8988T (cell line): ENCODE measurements around the gene CEP76.
"Not testable (repeated sequence)": the region's sequence is repeated elsewhere in the genome, so short reads cannot be mapped to it uniquely, and the experiment has no call there.

ENCODE experiments used
- DNase-seq: peaks from one replicate; pipeline ENCODE4 v3.0.0; 2011

Gene CEP76

GRCh38 chr18:12639990-12640880, 62.3 kb downstream of the CEP76 start:
- no peak for DNase-seq

GRCh38 chr18:12638644-12639124, 63.8 kb downstream of the CEP76 start:
- no peak for DNase-seq

GRCh38 chr18:12637901-12638643, 64.5 kb downstream of the CEP76 start:
- no peak for DNase-seq

GRCh38 chr18:12637393-12637792, 65.1 kb downstream of the CEP76 start:
- no peak for DNase-seq

- no peak for DNase-seq
Measured at GRCh38 chr18:12631831-12632477, 70.6 kb downstream of the CEP76 start.

- no peak for DNase-seq
Measured at GRCh38 chr18:12630136-12630535, 72.4 kb downstream of the CEP76 start.

- no peak for DNase-seq
Measured at GRCh38 chr18:12628706-12629702, 73.5 kb downstream of the CEP76 start.

GRCh38 chr18:12627199-12627598, 75.3 kb downstream of the CEP76 start:
- DNase-seq: not testable (repeated sequence)

- DNase-seq: no peak
Measured at GRCh38 chr18:12625241-12625640, 77.3 kb downstream of the CEP76 start.
